ENCODE results near the gene SLC7A1. TPM values are rescaled to one million over a fixed set of nuclear protein-coding genes. Genes with fewer than 3 reads are reported as not detected.
"Not testable (repeated sequence)": the region's sequence is repeated elsewhere in the genome, so short reads cannot be mapped to it uniquely, and the experiment has no call there.

SLC7A1 gene
- 36.1 TPM for total RNA-seq

- DNase-seq, result peak; percentile 90
Measured at GRCh38 chr13:29595380-29596063, at the start of gene SLC7A1. Gene SLC7A1, minus strand, starts transcription at chr13:29595688. Its CDS starts 59,500 bp downstream, at chr13:29536188.

GRCh38 chr13:29640665-29641064 lies 45.2 kb upstream of the SLC7A1 start:
- DNase-seq, result no peak

- not testable (repeated sequence) for DNase-seq
Measured at GRCh38 chr13:29636831-29637230, 41.3 kb upstream of the SLC7A1 start.

- DNase-seq, result no peak
Measured at GRCh38 chr13:29624997-29625396, 29.5 kb upstream of the SLC7A1 start.

GRCh38 chr13:29621841-29622240 lies 26.4 kb upstream of the SLC7A1 start:
- DNase-seq, result no peak

- no peak for DNase-seq
Measured at GRCh38 chr13:29621051-29621800, 25.7 kb upstream of the SLC7A1 start.

- no peak for DNase-seq
Measured at GRCh38 chr13:29619995-29620394, 24.5 kb upstream of the SLC7A1 start.

GRCh38 chr13:29613101-29613500 lies 17.6 kb upstream of the SLC7A1 start:
- DNase-seq, result no peak

- no peak for DNase-seq
Measured at GRCh38 chr13:29607465-29607864, 12.0 kb upstream of the SLC7A1 start.

GRCh38 chr13:29605860-29606526 lies 10.5 kb upstream of the SLC7A1 start:
- no peak for DNase-seq

- no peak for DNase-seq
Measured at GRCh38 chr13:29598321-29598720, 2.8 kb upstream of the SLC7A1 start.

GRCh38 chr13:29597706-29598105 lies 2.2 kb upstream of the SLC7A1 start:
- DNase-seq, result peak; percentile 91

- peak; percentile 66 for DNase-seq
Measured at GRCh38 chr13:29597246-29597645, 1.8 kb upstream of the SLC7A1 start.

GRCh38 chr13:29596064-29596418 lies 553 bp upstream of the SLC7A1 start:
- DNase-seq, result no peak

- peak; percentile 62 for DNase-seq
Measured at GRCh38 chr13:29594710-29595379, 643 bp downstream of the SLC7A1 start.

- DNase-seq, result peak; percentile 70
Measured at GRCh38 chr13:29594303-29594709, 1.2 kb downstream of the SLC7A1 start.

GRCh38 chr13:29593605-29594297 lies 1.7 kb downstream of the SLC7A1 start:
- DNase-seq, result no peak

- DNase-seq, result no peak
Measured at GRCh38 chr13:29591310-29591709, 4.2 kb downstream of the SLC7A1 start.

- no peak for DNase-seq
Measured at GRCh38 chr13:29589967-29590366, 5.5 kb downstream of the SLC7A1 start.

GRCh38 chr13:29589234-29589633 lies 6.3 kb downstream of the SLC7A1 start:
- DNase-seq, result no peak

- DNase-seq, result no peak
Measured at GRCh38 chr13:29587645-29588044, 7.8 kb downstream of the SLC7A1 start.

Data from tongue (tissue), 2 donors.